GM19467 (cell line): ENCODE results near the gene LRP5.
"Not testable (repeated sequence)": the region's sequence is repeated elsewhere in the genome, so short reads cannot be mapped to it uniquely, and the experiment has no call there.

Source experiments
- ATAC-seq: cut with Tn5 transposase; IDR thresholded peaks from one replicate; pipeline ENCODE4 v1.9.1; 2021; ENCODE audit warnings: mild to moderate bottlenecking, moderate library complexity; ENCODE audit not compliant: unreplicated experiment

LRP5 gene

DNA sequence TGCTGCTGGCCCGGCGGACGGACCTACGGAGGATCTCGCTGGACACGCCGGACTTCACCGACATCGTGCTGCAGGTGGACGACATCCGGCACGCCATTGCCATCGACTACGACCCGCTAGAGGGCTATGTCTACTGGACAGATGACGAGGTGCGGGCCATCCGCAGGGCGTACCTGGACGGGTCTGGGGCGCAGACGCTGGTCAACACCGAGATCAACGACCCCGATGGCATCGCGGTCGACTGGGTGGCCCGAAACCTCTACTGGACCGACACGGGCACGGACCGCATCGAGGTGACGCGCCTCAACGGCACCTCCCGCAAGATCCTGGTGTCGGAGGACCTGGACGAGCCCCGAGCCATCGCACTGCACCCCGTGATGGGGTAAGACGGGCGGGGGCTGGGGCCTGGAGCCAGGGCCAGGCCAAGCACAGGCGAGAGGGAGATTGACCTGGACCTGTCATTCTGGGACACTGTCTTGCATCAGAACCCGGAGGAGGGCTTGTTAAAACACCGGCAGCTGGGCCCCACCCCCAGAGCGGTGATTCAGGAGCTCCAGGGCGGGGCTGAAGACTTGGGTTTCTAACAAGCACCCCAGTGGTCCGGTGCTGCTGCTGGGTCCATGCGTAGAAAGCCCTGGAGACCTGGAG is 74.1 kb downstream of the LRP5 start:
- no peak for ATAC-seq

DNA sequence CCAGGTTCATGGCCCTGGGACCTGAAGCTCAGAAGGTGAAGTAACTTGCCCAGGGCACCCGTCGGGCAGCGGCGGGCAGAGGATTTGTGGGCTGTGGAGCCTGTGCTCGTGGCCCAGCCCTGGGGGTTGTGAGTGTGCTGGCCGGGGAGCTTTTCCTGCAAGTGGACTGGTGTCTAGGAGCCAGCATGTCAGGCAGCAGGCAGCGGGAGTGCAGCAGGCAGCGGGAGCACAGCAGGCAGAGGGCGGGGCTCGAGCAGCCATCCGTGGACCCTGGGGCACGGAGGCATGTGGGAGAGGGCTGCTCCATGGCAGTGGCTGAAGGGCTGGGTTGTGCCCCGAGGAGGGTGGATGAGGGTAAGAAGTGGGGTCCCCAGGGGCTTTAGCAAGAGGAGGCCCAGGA is 75.4 kb downstream of the LRP5 start:
- ATAC-seq: no peak

- ATAC-seq: no peak
Measured at GRCh38 chr11:68388595-68389198, 76.3 kb downstream of the LRP5 start.

DNA sequence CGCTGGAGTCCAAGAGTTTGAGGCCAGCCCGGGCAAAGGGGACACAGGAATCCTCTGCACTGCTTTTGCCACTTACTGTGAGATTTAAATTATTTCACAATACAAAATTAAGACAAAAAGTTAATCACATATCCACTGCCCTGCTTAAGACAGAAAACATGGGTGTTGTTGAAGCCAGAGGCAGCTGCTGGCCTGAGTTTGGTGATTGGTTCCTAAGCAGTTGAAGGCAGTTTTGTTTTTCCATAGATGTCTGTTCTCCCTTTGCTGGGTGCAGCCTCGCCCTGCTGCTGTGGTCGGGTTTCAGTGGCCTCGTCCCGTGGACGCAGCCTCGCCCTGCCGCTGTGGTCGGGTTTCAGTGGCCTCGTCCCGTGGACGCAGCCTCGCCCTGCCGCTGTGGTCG is 77.9 kb downstream of the LRP5 start:
- ATAC-seq: no peak

GRCh38 chr11:68392822-68393221 is 80.4 kb downstream of the LRP5 start:
- ATAC-seq: no peak

- no peak for ATAC-seq
Measured at GRCh38 chr11:68396516-68396915, 84.1 kb downstream of the LRP5 start.

- no peak for ATAC-seq
Measured at GRCh38 chr11:68397256-68397655, 84.9 kb downstream of the LRP5 start.

DNA sequence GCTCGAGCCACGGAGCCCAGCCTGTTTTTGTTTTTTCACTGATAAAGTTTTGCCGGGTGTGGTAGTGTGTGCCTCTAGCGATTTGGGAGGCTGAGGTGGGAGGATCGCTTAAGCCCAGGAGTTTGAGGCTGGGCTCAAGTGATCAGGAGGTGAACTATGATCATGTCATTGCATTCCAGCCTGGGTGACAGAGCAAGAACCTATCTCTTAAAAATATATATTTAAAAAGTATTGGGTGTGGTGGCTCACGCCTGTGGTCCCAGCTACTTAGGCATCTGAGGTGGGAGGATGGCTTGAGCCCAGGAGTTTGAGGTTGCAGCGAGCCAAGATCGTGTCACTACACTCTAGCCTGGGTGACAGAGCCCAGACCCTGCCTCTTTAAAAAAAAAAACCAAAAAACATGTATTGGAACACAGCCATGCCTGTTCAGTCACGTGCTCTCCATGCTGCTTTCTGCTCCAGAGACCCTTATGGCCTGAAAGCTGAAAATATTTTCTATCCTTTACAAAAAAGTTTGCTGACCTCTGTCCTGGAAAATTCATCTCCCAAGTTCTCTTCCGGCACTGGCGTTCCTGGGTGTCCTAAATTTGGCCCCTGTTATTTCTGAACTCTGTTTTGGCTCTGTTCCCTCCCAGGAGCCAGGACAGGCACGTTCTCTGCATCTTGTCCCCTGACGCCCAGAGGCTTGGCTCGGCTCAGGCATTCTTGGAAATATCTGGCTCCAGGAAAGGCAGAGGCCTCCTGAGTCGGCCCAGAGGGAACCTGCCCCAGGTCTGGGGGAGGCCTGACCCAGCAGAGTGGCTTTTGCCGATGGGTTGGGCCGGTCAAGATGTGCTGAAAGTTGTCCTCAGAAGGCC is 86.8 kb downstream of the LRP5 start:
- no peak for ATAC-seq

DNA sequence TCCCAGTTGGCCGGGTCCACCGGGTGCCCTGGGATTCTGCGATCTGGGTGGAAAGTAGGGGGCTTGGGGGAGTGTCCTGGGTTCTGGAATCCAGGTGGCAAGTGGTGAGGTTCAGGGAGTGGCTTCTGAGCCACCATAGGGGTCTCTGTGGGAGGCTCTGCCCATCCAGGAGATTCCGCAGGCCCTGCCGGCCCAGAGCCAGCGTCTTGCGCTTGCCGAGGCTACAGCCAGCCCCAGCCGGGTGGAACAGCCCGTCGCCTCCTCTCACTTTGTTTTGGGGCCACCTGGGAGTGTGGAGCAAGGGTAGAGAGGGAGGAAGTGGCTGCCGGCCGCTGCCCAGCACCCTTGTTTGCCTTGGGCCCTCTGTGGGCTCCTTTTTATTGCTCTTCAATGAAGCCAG is 87.5 kb downstream of the LRP5 start:
- ATAC-seq: no peak

- not testable (repeated sequence) for ATAC-seq
Measured at GRCh38 chr11:68400584-68400983, 88.2 kb downstream of the LRP5 start.

DNA sequence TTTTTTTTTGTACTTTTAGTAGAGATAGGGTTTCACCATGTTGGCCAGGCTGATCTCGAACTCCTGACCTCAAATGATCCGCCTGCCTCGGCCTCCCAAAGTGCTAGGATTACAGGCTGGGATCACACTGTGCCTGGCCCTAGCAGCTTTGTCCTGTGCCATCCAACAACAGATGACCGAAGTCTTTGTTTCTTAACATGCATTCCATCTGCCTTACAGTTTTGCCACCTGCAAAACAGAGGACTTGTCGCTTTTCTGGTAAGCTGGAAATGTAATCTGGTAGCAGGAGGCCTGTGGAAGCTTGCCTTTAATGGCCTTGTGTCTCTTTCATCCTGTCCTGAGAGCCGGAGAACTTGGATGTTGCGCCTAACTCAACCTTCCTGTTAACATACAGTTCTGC is 89.5 kb downstream of the LRP5 start:
- ATAC-seq: no peak

DNA sequence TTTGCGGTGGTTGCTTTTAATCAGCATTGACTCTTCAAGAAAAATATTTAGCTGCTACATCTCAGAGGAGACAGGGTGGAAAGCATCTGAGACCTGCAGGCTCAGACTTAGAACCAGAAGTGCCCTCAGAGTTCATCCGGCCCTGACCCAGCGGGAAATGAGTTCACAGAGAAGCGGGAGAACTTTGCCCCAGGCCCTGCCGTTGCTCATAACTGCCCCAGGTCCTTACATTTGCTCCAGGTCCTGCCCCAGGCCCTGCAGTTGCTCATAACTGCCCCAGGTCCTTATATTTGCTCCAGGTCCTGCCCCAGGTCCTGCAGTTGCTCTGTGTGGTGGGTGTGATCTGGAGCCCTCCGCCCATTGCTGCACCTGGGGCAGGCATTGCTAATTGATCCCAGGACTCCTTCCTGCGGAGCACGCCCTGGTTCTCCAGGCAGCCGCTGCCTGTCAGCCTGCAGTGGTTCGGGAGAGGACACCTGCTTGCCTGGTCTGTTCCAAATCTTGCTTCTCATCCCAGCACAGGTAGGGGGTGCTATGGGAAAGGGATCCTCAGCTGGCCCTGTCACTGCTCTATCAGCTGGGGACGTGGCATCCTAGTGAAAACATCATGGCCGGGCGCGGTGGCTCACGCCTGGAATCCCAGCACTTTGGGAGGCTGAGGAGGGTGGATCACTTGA is 90.1 kb downstream of the LRP5 start:
- ATAC-seq: no peak

- no peak for ATAC-seq
Measured at GRCh38 chr11:68403424-68403823, 91.0 kb downstream of the LRP5 start.

- ATAC-seq: no peak
Measured at GRCh38 chr11:68403831-68404230, 91.4 kb downstream of the LRP5 start.

GRCh38 chr11:68406324-68407313 is 94.2 kb downstream of the LRP5 start:
- ATAC-seq: no peak

DNA sequence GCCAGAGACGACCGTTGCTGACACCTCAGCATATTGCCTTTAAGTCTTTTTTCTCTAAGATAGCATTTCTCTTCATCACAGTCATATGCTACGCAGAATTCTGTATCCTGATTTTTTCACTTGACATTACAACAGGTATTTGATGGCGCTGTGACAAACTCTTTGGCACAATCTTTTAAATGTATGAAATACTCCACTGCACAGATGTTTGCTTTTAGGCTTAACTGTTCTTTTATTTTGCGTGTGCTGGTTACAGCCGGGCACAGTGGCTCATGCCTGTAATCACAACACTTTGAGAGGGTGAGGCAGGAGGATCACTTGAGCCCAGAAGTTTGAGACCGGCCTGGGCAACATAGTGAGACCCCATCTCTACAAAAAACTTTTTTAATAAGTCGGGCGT is 96.1 kb downstream of the LRP5 start:
- ATAC-seq: no peak

- no peak for ATAC-seq
Measured at GRCh38 chr11:68409748-68410344, 97.5 kb downstream of the LRP5 start.

DNA sequence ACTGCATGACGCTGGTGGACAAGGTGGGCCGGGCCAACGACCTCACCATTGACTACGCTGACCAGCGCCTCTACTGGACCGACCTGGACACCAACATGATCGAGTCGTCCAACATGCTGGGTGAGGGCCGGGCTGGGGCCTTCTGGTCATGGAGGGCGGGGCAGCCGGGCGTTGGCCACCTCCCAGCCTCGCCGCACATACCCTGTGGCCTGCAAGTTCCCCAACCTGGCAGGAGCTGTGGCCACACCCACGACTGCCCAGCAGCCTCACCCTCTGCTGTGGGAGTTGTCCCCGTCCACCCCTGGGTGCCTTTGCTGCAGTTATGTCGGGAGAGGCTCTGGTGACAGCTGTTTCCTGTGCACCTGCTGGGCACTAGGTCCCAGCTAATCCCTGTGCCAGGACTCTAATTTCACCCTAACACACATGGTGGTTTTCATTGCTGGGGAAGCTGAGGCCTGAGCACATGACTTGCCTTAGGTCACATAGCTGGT is 99.2 kb downstream of the LRP5 start:
- no peak for ATAC-seq

DNA sequence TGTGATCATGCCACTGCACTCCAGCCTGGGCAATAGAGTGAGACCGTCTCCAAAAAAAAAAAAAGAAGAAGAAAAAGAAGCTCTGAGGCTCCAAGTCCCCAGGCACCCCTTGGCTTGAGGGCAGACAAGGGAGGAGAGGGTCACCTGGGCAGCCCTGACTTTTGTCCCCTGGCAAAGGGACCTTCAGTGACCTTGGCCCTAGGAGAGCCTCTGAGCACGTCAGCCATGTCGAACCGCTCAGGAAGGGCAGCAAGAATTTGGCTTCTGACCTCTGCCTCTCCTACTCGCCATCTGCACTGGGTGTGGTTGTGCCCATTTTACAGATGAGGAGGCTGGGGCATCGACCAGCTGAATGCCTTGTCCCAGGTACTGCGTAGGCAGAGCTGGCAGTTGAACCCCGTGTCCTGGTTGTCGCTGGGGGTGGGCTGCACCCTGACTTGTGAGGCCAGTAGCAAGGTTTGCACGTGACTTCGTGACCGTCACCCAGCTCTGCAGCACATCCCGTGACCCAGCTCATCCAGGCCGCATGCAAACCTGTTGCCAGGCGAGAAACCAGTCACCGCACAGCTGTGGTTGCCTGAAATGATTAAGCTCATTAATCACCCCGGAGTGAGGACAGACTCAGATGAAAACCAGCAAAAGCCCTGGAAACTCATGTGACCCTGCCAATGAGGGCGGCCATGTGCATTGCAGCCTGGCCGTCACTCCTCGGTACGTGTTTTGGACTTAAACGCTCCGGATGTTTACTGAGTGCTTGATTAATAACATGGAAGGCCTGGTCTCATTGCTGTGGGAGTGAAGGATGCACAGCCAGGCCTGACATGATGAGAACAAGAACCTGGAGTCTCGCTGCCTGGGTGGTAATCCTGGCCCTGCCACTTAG is 100.4 kb downstream of the LRP5 start:
- no peak for ATAC-seq
